WTC11 (cell line): ENCODE results near the gene CPHXL2. TPM values are rescaled to one million over a fixed set of nuclear protein-coding genes. Genes with fewer than 3 reads are reported as not detected.

Experiments
- ATAC-seq: fragments of 200-7000 bp; cut with Tn5 transposase; 2 replicates; pipeline ENCODE4 v1.10.0; 2021; ENCODE audit warnings: mild to moderate bottlenecking, moderate library complexity
- Bru-seq: library from RNA; stranded (reverse); fragments of 400-500 nt; gene quantifications from one replicate; lab custom pipeline; 2021; lab: Mats Ljungman, UMichigan
- CTCF ChIA-PET: fragments of 300-600 bp; sonication (Branson Sonifier 250); formaldehyde crosslinking; loops from one replicate; lab custom pipeline; 2021; ENCODE audit warnings: antibody characterized with exemption; lab: Charles Lee
- POLR2A ChIA-PET: fragments of 350-600 bp; sonication (Branson Sonifier 250); formaldehyde crosslinking; loops from one replicate; lab custom pipeline; 2021; ENCODE audit warnings: antibody characterized with exemption; lab: Charles Lee
- DNase-seq: peaks from one replicate; pipeline ENCODE4 v3.0.0; 2021; ENCODE audit warnings: low spot score
- H3K27ac Mint-ChIP-seq: 2 replicates; pipeline ENCODE4 v1.8.0; 2021; ENCODE audit warnings: mixed read lengths
- H3K27me3 Mint-ChIP-seq: 2 replicates; pipeline ENCODE4 v1.8.0; 2021; ENCODE audit warnings: low read depth, mild to moderate bottlenecking, moderate library complexity, mixed read lengths
- H3K36me3 Mint-ChIP-seq: 2 replicates; pipeline ENCODE4 v1.8.0; 2021; ENCODE audit warnings: mixed read lengths
- H3K4me1 Mint-ChIP-seq: 2 replicates; pipeline ENCODE4 v1.8.0; 2022; ENCODE audit warnings: mixed read lengths
- H3K4me3 Mint-ChIP-seq: 2 replicates; pipeline ENCODE4 v1.8.0; 2021; ENCODE audit warnings: mild to moderate bottlenecking, moderate library complexity, mixed read lengths
- H3K9me3 Mint-ChIP-seq: 2 replicates; pipeline ENCODE4 v1.8.0; 2021; ENCODE audit warnings: mixed read lengths
- FOXP1 ChIP-seq: sonication (generic); formaldehyde crosslinking; IDR thresholded peaks from 2 replicates; pipeline ENCODE4 v1.8.0; 2022; ENCODE audit warnings: missing genetic modification reagents, mild to moderate bottlenecking, moderate library complexity, borderline replicate concordance
- GRHL2 ChIP-seq: fragments of 250-450 bp; sonication (Bioruptor Pico); IDR thresholded peaks from 2 replicates; pipeline ENCODE4 v1.8.0; 2022; ENCODE audit warnings: mild to moderate bottlenecking, moderate library complexity; ENCODE audit not compliant: insufficient replicate concordance, severe bottlenecking
- JUN ChIP-seq: sonication (generic); formaldehyde crosslinking; IDR thresholded peaks from 2 replicates; pipeline ENCODE4 v1.8.0; 2023; ENCODE audit warnings: mild to moderate bottlenecking, missing genetic modification reagents
- NFATC4 ChIP-seq: fragments of 250-450 bp; sonication (Bioruptor Pico); IDR thresholded peaks from 2 replicates; pipeline ENCODE4 v1.9.0; 2021; ENCODE audit warnings: mild to moderate bottlenecking
- NR2C2 ChIP-seq: sonication (generic); formaldehyde crosslinking; IDR thresholded peaks from 2 replicates; pipeline ENCODE4 v1.8.0; 2022; ENCODE audit warnings: mild to moderate bottlenecking, missing genetic modification reagents
- ZNF232 ChIP-seq: sonication (generic); formaldehyde crosslinking; IDR thresholded peaks from 2 replicates; pipeline ENCODE4 v1.8.0; 2022; ENCODE audit warnings: mild to moderate bottlenecking, missing genetic modification reagents
- ZNF396 ChIP-seq: fragments of 250-450 bp; sonication (Bioruptor Pico); IDR thresholded peaks from 2 replicates; pipeline ENCODE4 v1.8.0; 2021; ENCODE audit warnings: mild to moderate bottlenecking, moderate library complexity, borderline replicate concordance
- ZNF671 ChIP-seq: fragments of 250-450 bp; sonication (Bioruptor Pico); IDR thresholded peaks from 2 replicates; pipeline ENCODE4 v1.8.0; 2021; ENCODE audit warnings: mild to moderate bottlenecking
- long read RNA-seq, 3 experiments: library from RNA in 1 of 3; library from capped mRNA in 1 of 3; library from polyadenylated mRNA in 1 of 3; unstranded in 2 of 3; stranded (forward) in 1 of 3; transcript quantifications; one replicate each; pipeline ENCODE4 v2.0.0, GENCODE V29; 2021
- total RNA-seq: library from RNA; stranded (reverse); gene quantifications from 3 replicates; pipeline ENCODE4 v1.2.3, GENCODE V29; 2021
- TF ChIP-seq, protein P1 (sequence below): fragments of 250-450 bp; sonication (Bioruptor Pico); IDR thresholded peaks from 2 replicates; pipeline ENCODE4 v2.1.2; 2022; ENCODE audit warnings: mild to moderate bottlenecking, moderate library complexity
- TF ChIP-seq, protein P2 (sequence below): sonication (generic); formaldehyde crosslinking; IDR thresholded peaks from 2 replicates; pipeline ENCODE4 v1.8.0; 2022; ENCODE audit warnings: missing genetic modification reagents
- TF ChIP-seq, protein P3 (sequence below): sonication (generic); formaldehyde crosslinking; conservative IDR thresholded peaks from 2 replicates; pipeline ENCODE4 v1.8.1; 2023; ENCODE audit warnings: mild to moderate bottlenecking, low read depth, missing genetic modification reagents, moderate library complexity
- TF ChIP-seq, protein P4 (sequence below): sonication (generic); formaldehyde crosslinking; IDR thresholded peaks from 2 replicates; pipeline ENCODE4 v1.8.1; 2023; ENCODE audit warnings: mild to moderate bottlenecking, missing genetic modification reagents, moderate library complexity
- TF ChIP-seq, protein P5 (sequence below): sonication (generic); formaldehyde crosslinking; IDR thresholded peaks from 2 replicates; pipeline ENCODE4 v1.8.1; 2022; ENCODE audit warnings: low read depth, mild to moderate bottlenecking, moderate library complexity, missing genetic modification reagents, borderline replicate concordance
- TF ChIP-seq, protein P6 (sequence below): sonication (generic); formaldehyde crosslinking; IDR thresholded peaks from 2 replicates; pipeline ENCODE4 v1.8.1; 2022; ENCODE audit warnings: mild to moderate bottlenecking, missing genetic modification reagents, moderate library complexity, borderline replicate concordance

The CPHXL2 gene
- not detected in 3 replicates for total RNA-seq
- Bru-seq, nascent RNA, result percentile 3 among the genes with signal in this experiment
- long read RNA-seq, experiment 1, result 0 reads
- long read RNA-seq, experiment 2, result 0 reads
- long read RNA-seq, experiment 3, result 0 reads

DNA sequence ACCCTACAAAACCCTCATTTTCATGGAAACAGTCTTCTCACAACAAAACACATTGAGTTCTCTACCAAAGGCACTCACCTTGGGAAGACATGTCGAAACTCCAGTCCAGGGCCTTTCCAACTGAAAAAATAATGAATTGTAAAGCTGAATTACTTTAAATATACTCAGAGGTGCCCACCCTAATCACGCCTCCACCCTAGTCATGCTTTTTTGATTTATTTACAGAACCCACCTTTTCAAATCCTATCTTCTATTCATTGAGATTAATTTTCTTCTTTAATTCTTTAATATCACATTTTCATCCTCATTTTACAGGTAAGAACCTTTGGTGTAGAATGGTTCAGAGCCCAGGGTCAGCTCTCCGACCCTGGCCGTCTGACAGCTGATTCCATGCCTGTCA lies at the start of gene CPHXL2:
Gene CPHXL2 (minus strand): TSS at position 101 of the 400 bp plus-strand sequence. CDS start 10 bp downstream, at position 91.
- CTCF ChIA-PET, result no interaction called here
- no peak within 1 kb of the TSS for H3K4me3 Mint-ChIP-seq
- peaks cover 30% of the 10 kb centered on the region for H3K9me3 Mint-ChIP-seq
- H3K27ac Mint-ChIP-seq, result no peak within 1 kb of the TSS
- ATAC-seq, result no peak
- H3K27me3 Mint-ChIP-seq, result no peaks in the 10 kb centered on the region; the same call in 1 of the 2 replicates
- POLR2A ChIA-PET, result no interaction called here
- no peak for DNase-seq
- TF ChIP-seq, protein P1, sequence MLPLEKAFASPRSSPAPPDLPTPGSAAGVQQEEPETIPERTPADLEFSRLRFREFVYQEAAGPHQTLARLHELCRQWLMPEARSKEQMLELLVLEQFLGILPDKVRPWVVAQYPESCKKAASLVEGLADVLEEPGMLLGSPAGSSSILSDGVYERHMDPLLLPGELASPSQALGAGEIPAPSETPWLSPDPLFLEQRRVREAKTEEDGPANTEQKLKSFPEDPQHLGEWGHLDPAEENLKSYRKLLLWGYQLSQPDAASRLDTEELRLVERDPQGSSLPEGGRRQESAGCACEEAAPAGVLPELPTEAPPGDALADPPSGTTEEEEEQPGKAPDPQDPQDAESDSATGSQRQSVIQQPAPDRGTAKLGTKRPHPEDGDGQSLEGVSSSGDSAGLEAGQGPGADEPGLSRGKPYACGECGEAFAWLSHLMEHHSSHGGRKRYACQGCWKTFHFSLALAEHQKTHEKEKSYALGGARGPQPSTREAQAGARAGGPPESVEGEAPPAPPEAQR (CRISPR knock-in tag), result no peak
- peaks cover 3% of the 10 kb centered on the region for H3K36me3 Mint-ChIP-seq
- no peaks in the 10 kb centered on the region; the same call in 1 of the 2 replicates for H3K4me1 Mint-ChIP-seq

DNA sequence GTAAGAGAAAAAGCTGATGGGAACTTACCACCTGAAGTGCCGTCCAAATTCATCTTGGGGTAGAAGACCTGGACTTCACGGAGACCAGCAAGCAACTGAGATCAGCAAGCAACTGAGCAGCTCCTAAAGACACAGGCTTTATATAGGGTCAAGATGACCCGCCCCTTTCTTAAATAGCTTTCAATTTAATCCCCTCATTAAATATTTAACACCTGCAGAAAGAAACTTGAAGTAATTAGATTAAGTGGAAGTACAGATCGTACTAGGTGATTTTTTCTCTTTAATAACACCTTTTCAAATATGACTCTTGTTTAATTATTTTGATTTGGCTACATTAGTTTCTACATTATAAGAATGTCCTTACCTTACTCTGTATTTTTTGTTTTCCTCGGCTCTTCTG lies 49.6 kb upstream of the CPHXL2 start, which contains the start of gene CPHXL:
Gene CPHXL (minus strand): TSS at position 101 of the 400 bp plus-strand sequence. CDS start 48 bp downstream, at position 53.
- Mint-ChIP-seq H3K4me1 (no peaks in the 10 kb centered on the region), H3K36me3 (peaks cover 15% of the 10 kb centered on the region; the same call in 1 of the 2 replicates)
- CTCF ChIA-PET, result no interaction called here

More for the DNA sequence above, 49.6 kb upstream of the CPHXL2 start, which contains the start of gene CPHXL:
- Mint-ChIP-seq H3K27me3 (peaks cover 13% of the 10 kb centered on the region), H3K4me3 (no peak within 1 kb of the TSS), H3K27ac (no peak within 1 kb of the TSS), H3K9me3 (peaks cover 31% of the 10 kb centered on the region)
- TF ChIP-seq, protein P2, sequence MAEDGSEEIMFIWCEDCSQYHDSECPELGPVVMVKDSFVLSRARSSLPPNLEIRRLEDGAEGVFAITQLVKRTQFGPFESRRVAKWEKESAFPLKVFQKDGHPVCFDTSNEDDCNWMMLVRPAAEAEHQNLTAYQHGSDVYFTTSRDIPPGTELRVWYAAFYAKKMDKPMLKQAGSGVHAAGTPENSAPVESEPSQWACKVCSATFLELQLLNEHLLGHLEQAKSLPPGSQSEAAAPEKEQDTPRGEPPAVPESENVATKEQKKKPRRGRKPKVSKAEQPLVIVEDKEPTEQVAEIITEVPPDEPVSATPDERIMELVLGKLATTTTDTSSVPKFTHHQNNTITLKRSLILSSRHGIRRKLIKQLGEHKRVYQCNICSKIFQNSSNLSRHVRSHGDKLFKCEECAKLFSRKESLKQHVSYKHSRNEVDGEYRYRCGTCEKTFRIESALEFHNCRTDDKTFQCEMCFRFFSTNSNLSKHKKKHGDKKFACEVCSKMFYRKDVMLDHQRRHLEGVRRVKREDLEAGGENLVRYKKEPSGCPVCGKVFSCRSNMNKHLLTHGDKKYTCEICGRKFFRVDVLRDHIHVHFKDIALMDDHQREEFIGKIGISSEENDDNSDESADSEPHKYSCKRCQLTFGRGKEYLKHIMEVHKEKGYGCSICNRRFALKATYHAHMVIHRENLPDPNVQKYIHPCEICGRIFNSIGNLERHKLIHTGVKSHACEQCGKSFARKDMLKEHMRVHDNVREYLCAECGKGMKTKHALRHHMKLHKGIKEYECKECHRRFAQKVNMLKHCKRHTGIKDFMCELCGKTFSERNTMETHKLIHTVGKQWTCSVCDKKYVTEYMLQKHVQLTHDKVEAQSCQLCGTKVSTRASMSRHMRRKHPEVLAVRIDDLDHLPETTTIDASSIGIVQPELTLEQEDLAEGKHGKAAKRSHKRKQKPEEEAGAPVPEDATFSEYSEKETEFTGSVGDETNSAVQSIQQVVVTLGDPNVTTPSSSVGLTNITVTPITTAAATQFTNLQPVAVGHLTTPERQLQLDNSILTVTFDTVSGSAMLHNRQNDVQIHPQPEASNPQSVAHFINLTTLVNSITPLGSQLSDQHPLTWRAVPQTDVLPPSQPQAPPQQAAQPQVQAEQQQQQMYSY (CRISPR knock-in tag), result no peak
- TF ChIP-seq GRHL2 (CRISPR knock-in tag) (no peak), ZNF671 (no peak), NFATC4 (CRISPR knock-in tag) (no peak), ZNF232 (no peak), JUN (no peak), NR2C2 (CRISPR knock-in tag) (no peak), ZNF396 (CRISPR knock-in tag) (no peak), FOXP1 (no peak)
- TF ChIP-seq, protein P3, sequence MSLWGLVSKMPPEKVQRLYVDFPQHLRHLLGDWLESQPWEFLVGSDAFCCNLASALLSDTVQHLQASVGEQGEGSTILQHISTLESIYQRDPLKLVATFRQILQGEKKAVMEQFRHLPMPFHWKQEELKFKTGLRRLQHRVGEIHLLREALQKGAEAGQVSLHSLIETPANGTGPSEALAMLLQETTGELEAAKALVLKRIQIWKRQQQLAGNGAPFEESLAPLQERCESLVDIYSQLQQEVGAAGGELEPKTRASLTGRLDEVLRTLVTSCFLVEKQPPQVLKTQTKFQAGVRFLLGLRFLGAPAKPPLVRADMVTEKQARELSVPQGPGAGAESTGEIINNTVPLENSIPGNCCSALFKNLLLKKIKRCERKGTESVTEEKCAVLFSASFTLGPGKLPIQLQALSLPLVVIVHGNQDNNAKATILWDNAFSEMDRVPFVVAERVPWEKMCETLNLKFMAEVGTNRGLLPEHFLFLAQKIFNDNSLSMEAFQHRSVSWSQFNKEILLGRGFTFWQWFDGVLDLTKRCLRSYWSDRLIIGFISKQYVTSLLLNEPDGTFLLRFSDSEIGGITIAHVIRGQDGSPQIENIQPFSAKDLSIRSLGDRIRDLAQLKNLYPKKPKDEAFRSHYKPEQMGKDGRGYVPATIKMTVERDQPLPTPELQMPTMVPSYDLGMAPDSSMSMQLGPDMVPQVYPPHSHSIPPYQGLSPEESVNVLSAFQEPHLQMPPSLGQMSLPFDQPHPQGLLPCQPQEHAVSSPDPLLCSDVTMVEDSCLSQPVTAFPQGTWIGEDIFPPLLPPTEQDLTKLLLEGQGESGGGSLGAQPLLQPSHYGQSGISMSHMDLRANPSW, result no peak
- TF ChIP-seq, protein P4, sequence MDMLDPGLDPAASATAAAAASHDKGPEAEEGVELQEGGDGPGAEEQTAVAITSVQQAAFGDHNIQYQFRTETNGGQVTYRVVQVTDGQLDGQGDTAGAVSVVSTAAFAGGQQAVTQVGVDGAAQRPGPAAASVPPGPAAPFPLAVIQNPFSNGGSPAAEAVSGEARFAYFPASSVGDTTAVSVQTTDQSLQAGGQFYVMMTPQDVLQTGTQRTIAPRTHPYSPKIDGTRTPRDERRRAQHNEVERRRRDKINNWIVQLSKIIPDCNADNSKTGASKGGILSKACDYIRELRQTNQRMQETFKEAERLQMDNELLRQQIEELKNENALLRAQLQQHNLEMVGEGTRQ (CRISPR knock-in tag), result no peak
- TF ChIP-seq, protein P5, sequence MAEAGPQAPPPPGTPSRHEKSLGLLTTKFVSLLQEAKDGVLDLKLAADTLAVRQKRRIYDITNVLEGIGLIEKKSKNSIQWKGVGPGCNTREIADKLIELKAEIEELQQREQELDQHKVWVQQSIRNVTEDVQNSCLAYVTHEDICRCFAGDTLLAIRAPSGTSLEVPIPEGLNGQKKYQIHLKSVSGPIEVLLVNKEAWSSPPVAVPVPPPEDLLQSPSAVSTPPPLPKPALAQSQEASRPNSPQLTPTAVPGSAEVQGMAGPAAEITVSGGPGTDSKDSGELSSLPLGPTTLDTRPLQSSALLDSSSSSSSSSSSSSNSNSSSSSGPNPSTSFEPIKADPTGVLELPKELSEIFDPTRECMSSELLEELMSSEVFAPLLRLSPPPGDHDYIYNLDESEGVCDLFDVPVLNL (CRISPR knock-in tag), result no peak
- TF ChIP-seq, protein P6, sequence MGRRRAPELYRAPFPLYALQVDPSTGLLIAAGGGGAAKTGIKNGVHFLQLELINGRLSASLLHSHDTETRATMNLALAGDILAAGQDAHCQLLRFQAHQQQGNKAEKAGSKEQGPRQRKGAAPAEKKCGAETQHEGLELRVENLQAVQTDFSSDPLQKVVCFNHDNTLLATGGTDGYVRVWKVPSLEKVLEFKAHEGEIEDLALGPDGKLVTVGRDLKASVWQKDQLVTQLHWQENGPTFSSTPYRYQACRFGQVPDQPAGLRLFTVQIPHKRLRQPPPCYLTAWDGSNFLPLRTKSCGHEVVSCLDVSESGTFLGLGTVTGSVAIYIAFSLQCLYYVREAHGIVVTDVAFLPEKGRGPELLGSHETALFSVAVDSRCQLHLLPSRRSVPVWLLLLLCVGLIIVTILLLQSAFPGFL (CRISPR knock-in tag), result no peak
- DNase-seq, result no peak
- POLR2A ChIA-PET, result no interaction called here
- ATAC-seq, result no peak
